Measurements from ENCODE around the gene NKAIN2.

DNA sequence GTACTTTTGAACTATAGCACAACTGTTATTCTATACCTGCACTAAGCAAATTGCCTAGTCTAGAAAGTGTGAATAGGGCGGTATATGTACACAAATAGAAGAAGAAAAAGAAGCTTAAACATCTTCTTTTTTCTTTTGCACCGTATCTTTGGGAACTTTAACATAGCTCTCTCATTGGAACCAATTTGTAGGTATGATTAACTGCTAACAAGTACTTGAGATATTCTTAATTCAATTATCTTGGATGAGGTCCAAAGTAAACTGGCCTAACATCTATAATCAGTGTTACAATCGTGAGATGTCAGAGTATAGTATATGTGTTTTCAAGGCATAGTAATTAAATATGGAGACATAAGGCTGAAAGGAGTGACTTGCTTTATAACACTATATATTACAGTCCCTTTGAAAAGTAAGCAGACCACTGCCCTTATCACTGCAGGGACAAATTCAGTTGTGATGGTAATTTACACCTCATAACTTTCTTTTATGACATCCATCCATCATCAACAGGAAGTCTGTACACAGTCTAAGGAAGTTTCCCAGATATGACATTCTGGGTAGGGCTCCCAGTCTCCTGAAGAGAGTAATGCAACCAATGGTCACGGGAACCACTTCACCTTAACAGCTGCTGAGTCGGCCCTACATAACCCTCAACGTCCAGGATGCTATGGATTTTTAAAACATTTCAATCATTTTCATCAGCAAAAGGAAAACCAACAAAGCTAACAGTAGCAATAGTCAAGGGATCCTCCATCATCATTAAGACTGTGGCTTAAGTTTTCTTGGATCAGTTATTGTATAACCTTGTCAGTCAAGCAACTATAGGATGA is 37.6 kb downstream of the NKAIN2 start:
- TF ChIP-seq, protein P1, sequence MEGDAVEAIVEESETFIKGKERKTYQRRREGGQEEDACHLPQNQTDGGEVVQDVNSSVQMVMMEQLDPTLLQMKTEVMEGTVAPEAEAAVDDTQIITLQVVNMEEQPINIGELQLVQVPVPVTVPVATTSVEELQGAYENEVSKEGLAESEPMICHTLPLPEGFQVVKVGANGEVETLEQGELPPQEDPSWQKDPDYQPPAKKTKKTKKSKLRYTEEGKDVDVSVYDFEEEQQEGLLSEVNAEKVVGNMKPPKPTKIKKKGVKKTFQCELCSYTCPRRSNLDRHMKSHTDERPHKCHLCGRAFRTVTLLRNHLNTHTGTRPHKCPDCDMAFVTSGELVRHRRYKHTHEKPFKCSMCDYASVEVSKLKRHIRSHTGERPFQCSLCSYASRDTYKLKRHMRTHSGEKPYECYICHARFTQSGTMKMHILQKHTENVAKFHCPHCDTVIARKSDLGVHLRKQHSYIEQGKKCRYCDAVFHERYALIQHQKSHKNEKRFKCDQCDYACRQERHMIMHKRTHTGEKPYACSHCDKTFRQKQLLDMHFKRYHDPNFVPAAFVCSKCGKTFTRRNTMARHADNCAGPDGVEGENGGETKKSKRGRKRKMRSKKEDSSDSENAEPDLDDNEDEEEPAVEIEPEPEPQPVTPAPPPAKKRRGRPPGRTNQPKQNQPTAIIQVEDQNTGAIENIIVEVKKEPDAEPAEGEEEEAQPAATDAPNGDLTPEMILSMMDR (IDR thresholded peaks at IDR 0.05): no peak
- TF ChIP-seq POLR2A (IDR thresholded peaks at IDR 0.05): no peak

Data from thyroid gland (tissue), 4 donors.